Neural progenitor cell (in vitro differentiated cells): ENCODE measurements around the gene SMG9.

Source experiments
- EZH2 ChIP-seq: fragments of 200-600 bp; sonication (generic); IDR thresholded peaks from 2 replicates; pipeline ENCODE4 v1.6.1; 2017; ENCODE audit warnings: antibody characterized with exemption, mild to moderate bottlenecking, moderate library complexity
- EZH2phosphoT487 ChIP-seq: fragments of 200-600 bp; sonication (generic); IDR thresholded peaks from 2 replicates; pipeline ENCODE4 v1.6.1; 2017; ENCODE audit warnings: antibody characterized with exemption
- TF ChIP-seq, protein P1 (sequence below): fragments of 200-600 bp; sonication (generic); IDR thresholded peaks from 2 replicates; pipeline ENCODE4 v1.5.1; 2017; ENCODE audit warnings: antibody characterized with exemption, mild to moderate bottlenecking

GRCh38 chr19:43789029-43789428 is 34.3 kb upstream of the SMG9 start:
- TF ChIP-seq, protein P1, sequence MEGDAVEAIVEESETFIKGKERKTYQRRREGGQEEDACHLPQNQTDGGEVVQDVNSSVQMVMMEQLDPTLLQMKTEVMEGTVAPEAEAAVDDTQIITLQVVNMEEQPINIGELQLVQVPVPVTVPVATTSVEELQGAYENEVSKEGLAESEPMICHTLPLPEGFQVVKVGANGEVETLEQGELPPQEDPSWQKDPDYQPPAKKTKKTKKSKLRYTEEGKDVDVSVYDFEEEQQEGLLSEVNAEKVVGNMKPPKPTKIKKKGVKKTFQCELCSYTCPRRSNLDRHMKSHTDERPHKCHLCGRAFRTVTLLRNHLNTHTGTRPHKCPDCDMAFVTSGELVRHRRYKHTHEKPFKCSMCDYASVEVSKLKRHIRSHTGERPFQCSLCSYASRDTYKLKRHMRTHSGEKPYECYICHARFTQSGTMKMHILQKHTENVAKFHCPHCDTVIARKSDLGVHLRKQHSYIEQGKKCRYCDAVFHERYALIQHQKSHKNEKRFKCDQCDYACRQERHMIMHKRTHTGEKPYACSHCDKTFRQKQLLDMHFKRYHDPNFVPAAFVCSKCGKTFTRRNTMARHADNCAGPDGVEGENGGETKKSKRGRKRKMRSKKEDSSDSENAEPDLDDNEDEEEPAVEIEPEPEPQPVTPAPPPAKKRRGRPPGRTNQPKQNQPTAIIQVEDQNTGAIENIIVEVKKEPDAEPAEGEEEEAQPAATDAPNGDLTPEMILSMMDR, result no peak
- TF ChIP-seq EZH2 (no peak), EZH2phosphoT487 (no peak)
